ENCODE data around the gene ATPAF1.
"Not testable (repeated sequence)": the region's sequence is repeated elsewhere in the genome, so short reads cannot be mapped to it uniquely, and the experiment has no call there.

Gene ATPAF1

GRCh38 chr1:46667782-46668760 is at the start of gene ATPAF1:
Gene ATPAF1, minus strand, starts transcription at chr1:46668364. Its CDS starts 42 bp downstream, at chr1:46668322.
- Histone ChIP-seq H3K9ac (ENCODE audit: low read length) (peak within 1 kb of the TSS; percentile 43), H3K4me3 (ENCODE audit: low read length) (peak within 1 kb of the TSS; percentile 82), H3K36me3 (ENCODE audit: control insufficient read depth, low read depth, low read length) (peaks cover 12% of the 10 kb centered on the region), H3K27me3 (ENCODE audit: control insufficient read depth, insufficient read depth, low read length) (no peaks in the 10 kb centered on the region), H3K27ac (ENCODE audit: low read length) (no peak within 1 kb of the TSS), H3K9me3 (ENCODE audit: control insufficient read depth, low read depth, low read length) (no peaks in the 10 kb centered on the region), H3K4me1 (ENCODE audit: control insufficient read depth, low read depth, low read length) (peaks cover 18% of the 10 kb centered on the region)

- peaks cover 12% of the 10 kb centered on the region for H3K4me1 ChIP-seq (ENCODE audit: control insufficient read depth, low read depth, low read length)
- no peak overlapping the region for H3K27ac ChIP-seq (ENCODE audit: low read length)
- H3K4me3 ChIP-seq (ENCODE audit: low read length) = peak overlapping the region; percentile 93
- H3K9me3 ChIP-seq (ENCODE audit: control insufficient read depth, low read depth, low read length) = no peaks in the 10 kb centered on the region
- peaks cover 28% of the 10 kb centered on the region for H3K36me3 ChIP-seq (ENCODE audit: control insufficient read depth, low read depth, low read length)
- H3K9ac ChIP-seq (ENCODE audit: low read length) = peak overlapping the region; percentile 72
- H3K27me3 ChIP-seq (ENCODE audit: control insufficient read depth, insufficient read depth, low read length) = no peaks in the 10 kb centered on the region
Observed at GRCh38 chr1:46717654-46718053, 49.5 kb upstream of the ATPAF1 start.

GRCh38 chr1:46714976-46715375 is 46.8 kb upstream of the ATPAF1 start:
- H3K4me3 ChIP-seq (ENCODE audit: low read length) = no peak overlapping the region
- no peak overlapping the region for H3K27ac ChIP-seq (ENCODE audit: low read length)
- no peak overlapping the region for H3K9ac ChIP-seq (ENCODE audit: low read length)
- H3K27me3 ChIP-seq (ENCODE audit: control insufficient read depth, insufficient read depth, low read length) = no peaks in the 10 kb centered on the region
- peaks cover 41% of the 10 kb centered on the region for H3K36me3 ChIP-seq (ENCODE audit: control insufficient read depth, low read depth, low read length)
- H3K9me3 ChIP-seq (ENCODE audit: control insufficient read depth, low read depth, low read length) = no peaks in the 10 kb centered on the region
- peaks cover 12% of the 10 kb centered on the region for H3K4me1 ChIP-seq (ENCODE audit: control insufficient read depth, low read depth, low read length)

- no peak overlapping the region for H3K9ac ChIP-seq (ENCODE audit: low read length)
Observed at GRCh38 chr1:46708121-46708520, 40.0 kb upstream of the ATPAF1 start.

GRCh38 chr1:46705408-46705807 is 37.2 kb upstream of the ATPAF1 start:
- Histone ChIP-seq H3K27ac (ENCODE audit: low read length) (no peak overlapping the region), H3K9me3 (ENCODE audit: control insufficient read depth, low read depth, low read length) (no peaks in the 10 kb centered on the region), H3K9ac (ENCODE audit: low read length) (no peak overlapping the region), H3K4me1 (ENCODE audit: control insufficient read depth, low read depth, low read length) (no peaks in the 10 kb centered on the region), H3K27me3 (ENCODE audit: control insufficient read depth, insufficient read depth, low read length) (no peaks in the 10 kb centered on the region), H3K36me3 (ENCODE audit: control insufficient read depth, low read depth, low read length) (peaks cover 47% of the 10 kb centered on the region), H3K4me3 (ENCODE audit: low read length) (no peak overlapping the region)

More at GRCh38 chr1:46708121-46708520, 40.0 kb upstream of the ATPAF1 start:
- Histone ChIP-seq H3K27me3 (ENCODE audit: control insufficient read depth, insufficient read depth, low read length) (no peaks in the 10 kb centered on the region), H3K9me3 (ENCODE audit: control insufficient read depth, low read depth, low read length) (no peaks in the 10 kb centered on the region), H3K4me1 (ENCODE audit: control insufficient read depth, low read depth, low read length) (no peaks in the 10 kb centered on the region), H3K36me3 (ENCODE audit: control insufficient read depth, low read depth, low read length) (peaks cover 55% of the 10 kb centered on the region), H3K4me3 (ENCODE audit: low read length) (no peak overlapping the region), H3K27ac (ENCODE audit: low read length) (no peak overlapping the region)

- Histone ChIP-seq H3K27ac (ENCODE audit: low read length) (no peak overlapping the region), H3K4me3 (ENCODE audit: low read length) (no peak overlapping the region), H3K27me3 (ENCODE audit: control insufficient read depth, insufficient read depth, low read length) (no peaks in the 10 kb centered on the region), H3K36me3 (ENCODE audit: control insufficient read depth, low read depth, low read length) (peaks cover 47% of the 10 kb centered on the region), H3K4me1 (ENCODE audit: control insufficient read depth, low read depth, low read length) (no peaks in the 10 kb centered on the region), H3K9me3 (ENCODE audit: control insufficient read depth, low read depth, low read length) (no peaks in the 10 kb centered on the region), H3K9ac (ENCODE audit: low read length) (no peak overlapping the region)
Observed at GRCh38 chr1:46703927-46704641, 35.9 kb upstream of the ATPAF1 start.

GRCh38 chr1:46699666-46700065 is 31.5 kb upstream of the ATPAF1 start:
- Histone ChIP-seq H3K9ac (ENCODE audit: low read length) (no peak overlapping the region), H3K27ac (ENCODE audit: low read length) (no peak overlapping the region), H3K36me3 (ENCODE audit: control insufficient read depth, low read depth, low read length) (peaks cover 37% of the 10 kb centered on the region), H3K4me3 (ENCODE audit: low read length) (no peak overlapping the region), H3K9me3 (ENCODE audit: control insufficient read depth, low read depth, low read length) (no peaks in the 10 kb centered on the region), H3K27me3 (ENCODE audit: control insufficient read depth, insufficient read depth, low read length) (no peaks in the 10 kb centered on the region), H3K4me1 (ENCODE audit: control insufficient read depth, low read depth, low read length) (no peaks in the 10 kb centered on the region)

GRCh38 chr1:46697053-46697452 is 28.9 kb upstream of the ATPAF1 start:
- Histone ChIP-seq H3K36me3 (ENCODE audit: control insufficient read depth, low read depth, low read length) (peaks cover 27% of the 10 kb centered on the region), H3K4me3 (ENCODE audit: low read length) (no peak overlapping the region), H3K9me3 (ENCODE audit: control insufficient read depth, low read depth, low read length) (no peaks in the 10 kb centered on the region), H3K4me1 (ENCODE audit: control insufficient read depth, low read depth, low read length) (no peaks in the 10 kb centered on the region), H3K27ac (ENCODE audit: low read length) (no peak overlapping the region), H3K27me3 (ENCODE audit: control insufficient read depth, insufficient read depth, low read length) (no peaks in the 10 kb centered on the region), H3K9ac (ENCODE audit: low read length) (no peak overlapping the region)

- not testable (repeated sequence) for H3K9me3 ChIP-seq (ENCODE audit: control insufficient read depth, low read depth, low read length); H3K4me1 ChIP-seq (ENCODE audit: control insufficient read depth, low read depth, low read length); H3K27me3 ChIP-seq (ENCODE audit: control insufficient read depth, insufficient read depth, low read length); H3K9ac ChIP-seq (ENCODE audit: low read length); H3K4me3 ChIP-seq (ENCODE audit: low read length); H3K27ac ChIP-seq (ENCODE audit: low read length)
- H3K36me3 ChIP-seq (ENCODE audit: control insufficient read depth, low read depth, low read length) = peaks cover 50% of the 10 kb centered on the region
Observed at GRCh38 chr1:46694676-46695075, 26.5 kb upstream of the ATPAF1 start.

- Histone ChIP-seq H3K27me3 (ENCODE audit: control insufficient read depth, insufficient read depth, low read length) (no peaks in the 10 kb centered on the region), H3K36me3 (ENCODE audit: control insufficient read depth, low read depth, low read length) (peaks cover 66% of the 10 kb centered on the region), H3K9me3 (ENCODE audit: control insufficient read depth, low read depth, low read length) (no peaks in the 10 kb centered on the region), H3K9ac (ENCODE audit: low read length) (no peak overlapping the region), H3K4me1 (ENCODE audit: control insufficient read depth, low read depth, low read length) (no peaks in the 10 kb centered on the region), H3K4me3 (ENCODE audit: low read length) (no peak overlapping the region), H3K27ac (ENCODE audit: low read length) (no peak overlapping the region)
Observed at GRCh38 chr1:46692811-46693770, 24.9 kb upstream of the ATPAF1 start.

Data from iPS-18a (cell line).